GM19468 (cell line): ENCODE data around the gene XYLT1.
"Not testable (repeated sequence)": the region's sequence is repeated elsewhere in the genome, so short reads cannot be mapped to it uniquely, and the experiment has no call there.

Experiments
- ATAC-seq: cut with Tn5 transposase; IDR thresholded peaks from one replicate; pipeline ENCODE4 v1.9.1; 2021; ENCODE audit warnings: mild to moderate bottlenecking, moderate library complexity, moderate number of reproducible peaks; ENCODE audit not compliant: unreplicated experiment; ENCODE audit errors: extremely low read depth

XYLT1 gene

DNA sequence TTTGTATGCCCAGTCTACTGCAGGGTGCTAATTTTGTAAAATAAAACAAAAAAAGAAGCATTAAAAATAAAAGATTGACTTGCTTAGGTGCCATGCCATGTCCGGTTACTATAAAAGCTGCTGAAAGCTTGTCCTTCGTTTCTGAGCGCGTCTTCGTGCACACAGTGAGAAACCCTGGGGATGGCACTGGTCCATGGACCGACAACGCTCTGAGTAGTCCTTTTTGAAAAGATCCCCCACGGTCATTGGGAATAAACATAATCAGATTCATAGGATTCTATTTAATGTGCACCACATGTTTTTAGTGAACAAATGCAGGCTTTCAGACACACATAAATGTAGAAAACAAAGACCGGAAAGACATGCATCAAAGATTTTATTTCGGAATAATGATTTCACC is 146.3 kb downstream of the XYLT1 start:
- ATAC-seq: no peak

DNA sequence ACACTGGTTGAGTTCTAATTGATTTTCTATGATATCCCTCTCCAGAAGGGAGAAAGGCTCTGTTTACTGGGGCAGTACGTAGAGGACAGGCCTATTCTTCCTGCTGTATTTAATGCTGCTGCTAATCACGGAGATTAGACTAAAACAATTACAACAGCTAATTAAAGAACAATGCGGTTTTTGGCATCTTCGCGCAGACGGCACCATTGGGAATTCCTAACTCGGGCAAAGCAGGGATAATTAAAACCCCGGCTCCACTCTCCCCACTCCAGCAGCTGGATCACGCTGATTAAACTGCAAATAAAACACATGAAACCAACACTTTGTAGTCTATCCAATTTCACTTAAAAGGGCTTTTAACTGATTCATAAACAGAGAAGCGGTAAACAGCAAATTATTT is 147.6 kb downstream of the XYLT1 start:
- ATAC-seq: no peak

DNA sequence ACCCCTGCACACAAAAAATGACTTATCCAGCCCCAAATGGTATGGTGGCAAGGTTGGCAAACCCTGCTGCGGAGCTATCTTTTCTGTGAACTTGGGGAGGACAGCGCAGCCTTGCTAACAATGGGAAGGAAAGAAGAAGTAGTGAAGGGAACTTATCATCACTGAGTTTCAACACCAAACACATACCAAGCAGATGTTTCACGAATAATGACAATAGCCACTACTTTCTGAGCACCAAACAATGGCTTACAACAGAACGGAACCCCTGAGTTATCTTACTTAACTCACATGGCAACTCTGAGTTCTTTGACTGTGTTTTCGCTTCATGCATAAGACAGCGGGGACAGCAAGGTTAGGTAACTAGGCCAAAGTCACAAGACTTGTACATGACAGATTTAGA is 148.9 kb downstream of the XYLT1 start:
- ATAC-seq: no peak

DNA sequence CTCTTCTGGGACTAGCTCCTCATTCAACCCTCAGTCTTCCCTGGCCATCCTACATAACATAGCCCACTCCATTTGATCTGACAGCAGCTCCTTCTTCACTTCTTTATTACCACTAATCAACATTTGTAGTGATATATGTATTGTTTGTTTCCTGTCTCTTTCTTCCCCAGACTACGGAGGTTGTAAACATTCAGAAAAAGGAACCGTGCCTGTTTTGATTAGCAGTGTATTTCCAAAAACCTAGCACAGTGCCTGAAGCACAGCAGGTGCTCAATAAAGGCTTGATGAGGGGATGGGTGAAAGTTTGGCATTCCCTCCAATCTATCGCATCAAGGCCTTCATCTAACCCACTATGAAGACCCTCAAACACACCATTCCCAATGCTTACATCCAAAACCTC is 150.8 kb downstream of the XYLT1 start:
- ATAC-seq: no peak

DNA sequence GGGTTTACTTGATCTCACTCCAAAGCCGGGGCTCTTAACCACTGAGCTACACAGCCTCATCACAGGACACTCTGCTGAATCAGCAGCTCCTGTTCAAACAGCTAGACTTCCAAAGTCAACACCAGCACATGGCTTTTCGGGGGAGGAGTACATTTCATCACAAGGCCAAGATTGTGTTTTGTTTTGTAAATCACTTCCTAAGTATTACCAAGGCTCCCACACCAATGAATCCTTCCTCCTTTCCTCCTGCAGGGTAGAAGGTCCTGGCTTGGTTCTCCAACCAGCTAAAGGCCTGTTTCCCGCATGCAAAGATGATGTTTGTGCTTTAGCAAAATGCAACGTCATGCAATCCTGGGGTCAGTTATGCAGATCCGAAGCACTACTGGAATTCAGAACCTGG is 152.5 kb downstream of the XYLT1 start:
- ATAC-seq: no peak

DNA sequence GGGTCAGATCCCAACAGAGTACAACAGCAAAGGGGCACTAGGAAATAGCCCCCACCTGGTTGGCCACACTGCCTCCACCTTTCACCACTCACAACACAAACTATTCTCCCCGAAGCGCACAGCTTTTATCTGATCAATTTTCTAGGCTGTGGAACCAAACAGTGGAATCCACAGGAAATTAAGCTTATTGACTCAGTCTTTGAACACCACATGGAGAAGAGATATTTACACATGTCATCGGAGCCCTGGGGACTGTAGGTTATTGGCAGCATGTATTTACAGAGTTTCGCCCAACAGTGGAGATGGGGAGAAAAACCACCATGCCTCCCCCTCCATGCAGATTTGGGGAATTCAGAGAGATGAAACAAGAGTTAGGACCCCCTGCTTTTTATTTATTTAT is 154.8 kb downstream of the XYLT1 start:
- ATAC-seq: no peak

DNA sequence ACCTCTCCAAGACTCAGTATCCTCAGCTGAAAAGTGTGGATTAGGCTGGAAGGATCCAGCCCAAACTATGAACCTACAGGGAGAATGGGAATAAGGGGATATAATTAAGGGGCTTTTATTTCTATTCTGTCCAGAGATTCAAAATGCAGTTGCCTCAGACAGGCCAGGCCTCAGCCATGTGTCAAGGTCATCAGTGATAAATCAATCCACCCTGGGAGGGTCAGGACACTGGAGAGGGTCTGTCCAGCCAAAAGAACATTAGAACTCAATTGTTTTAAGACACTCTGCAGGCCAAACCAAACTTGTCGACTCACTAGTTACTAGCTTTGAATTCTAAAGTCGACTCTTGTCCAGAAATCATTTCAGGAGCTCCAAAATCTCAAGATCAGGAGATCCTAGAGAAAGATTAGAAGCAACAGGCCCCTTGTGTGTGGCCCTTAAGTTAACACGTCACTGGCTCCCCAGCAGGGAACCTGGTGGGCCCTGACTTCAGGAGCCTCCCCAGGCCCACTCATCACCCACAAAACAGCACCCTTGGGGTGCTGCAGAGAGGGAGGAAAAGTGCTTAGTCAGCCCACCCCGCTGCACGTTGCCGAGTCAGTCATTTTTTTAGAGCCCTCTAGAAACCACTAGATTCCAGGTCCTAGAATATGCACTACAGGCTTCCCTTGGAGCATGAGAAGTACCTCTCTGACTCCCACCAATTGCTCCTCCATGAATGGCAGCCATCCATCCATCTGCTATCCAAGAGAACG is 156.8 kb downstream of the XYLT1 start:
- ATAC-seq: no peak

DNA sequence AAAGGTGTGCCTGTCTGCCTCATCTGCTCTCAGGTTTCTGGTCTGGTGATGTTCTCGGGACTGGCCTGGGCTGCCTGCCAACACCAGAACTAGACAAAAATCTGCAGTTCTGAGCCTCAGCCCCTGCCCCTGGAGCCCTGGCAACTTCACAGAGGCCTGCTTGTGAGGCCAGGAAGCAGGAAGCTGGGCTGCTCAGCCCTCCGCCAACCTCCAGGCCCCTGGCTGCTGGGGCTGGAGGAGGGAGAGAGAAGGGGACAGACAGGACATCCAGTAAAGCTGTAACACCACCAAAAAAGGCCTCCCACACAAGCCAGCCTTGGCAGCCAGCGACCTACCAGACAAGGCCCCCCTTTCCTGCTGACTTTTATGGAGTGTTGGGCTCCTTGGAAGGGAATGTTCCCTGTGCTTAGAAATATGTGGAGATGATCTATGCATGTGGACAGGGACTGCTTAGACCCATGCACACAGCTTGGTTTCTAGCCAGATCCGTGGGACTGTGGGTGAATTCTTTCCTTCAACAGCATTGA is 157.6 kb downstream of the XYLT1 start:
- ATAC-seq: no peak

DNA sequence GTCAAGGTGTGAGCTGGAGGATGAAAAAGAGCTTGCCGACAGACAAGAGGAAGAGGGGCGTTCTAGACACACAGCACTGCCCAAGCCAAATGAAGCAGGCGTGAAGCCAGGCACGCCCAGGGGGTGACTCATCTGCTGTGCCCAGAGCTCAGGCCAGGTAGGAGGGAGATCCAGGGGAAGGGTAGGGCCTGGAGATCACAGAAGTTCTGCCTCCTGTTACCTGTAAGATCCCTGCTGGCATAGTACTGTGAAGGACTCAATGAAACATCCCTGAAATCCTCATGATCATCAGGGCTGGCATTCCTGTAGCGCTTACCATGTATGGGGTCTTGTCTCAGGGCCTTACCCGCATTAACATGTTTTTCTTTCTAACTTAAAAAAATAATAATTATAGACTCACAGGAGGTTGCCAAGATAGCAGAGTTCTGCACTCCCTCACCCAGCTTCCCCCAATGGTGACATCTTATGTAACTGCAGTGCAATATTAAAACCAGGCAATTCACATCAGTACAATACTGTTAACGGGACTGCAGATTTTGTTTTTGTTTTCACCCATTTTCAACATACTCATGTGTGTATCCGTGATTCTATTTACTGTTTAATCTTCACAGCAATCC is 158.6 kb downstream of the XYLT1 start:
- no peak for ATAC-seq

DNA sequence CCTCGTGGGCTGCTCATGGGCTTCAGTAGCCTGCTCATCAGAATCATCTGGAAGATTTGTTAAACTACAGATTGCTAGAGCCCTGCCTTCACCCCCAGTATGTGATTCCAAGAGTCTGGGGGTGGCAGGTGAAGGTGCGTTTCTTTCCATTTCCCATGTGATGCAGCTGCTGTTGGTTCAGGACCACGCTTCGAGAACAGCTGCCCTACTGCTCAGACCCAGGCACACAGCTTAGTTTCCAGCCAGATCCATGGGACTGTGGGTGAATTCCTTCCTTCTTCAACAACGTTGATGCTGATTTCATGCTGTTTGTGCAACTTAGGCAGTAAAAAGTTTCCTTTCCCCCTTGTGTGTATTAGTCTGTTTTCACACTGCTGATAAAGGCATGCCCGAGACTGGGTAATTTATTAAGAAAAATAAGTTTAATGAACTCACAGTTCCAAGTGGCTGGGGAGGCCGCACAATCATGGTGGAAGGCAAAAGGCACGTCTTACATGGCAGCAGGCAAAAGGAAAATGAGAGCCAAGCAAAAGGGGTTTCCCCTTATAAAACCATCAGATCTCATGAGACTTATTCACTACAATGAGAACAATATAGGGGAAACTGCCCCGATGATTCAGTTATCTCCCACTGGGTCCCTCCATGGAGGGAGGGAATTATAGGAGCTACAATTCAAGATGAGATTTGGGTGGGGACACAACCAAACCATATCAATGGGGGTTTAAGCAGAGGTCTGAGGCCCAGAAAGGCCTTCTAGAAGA is 159.2 kb downstream of the XYLT1 start:
- ATAC-seq: no peak

DNA sequence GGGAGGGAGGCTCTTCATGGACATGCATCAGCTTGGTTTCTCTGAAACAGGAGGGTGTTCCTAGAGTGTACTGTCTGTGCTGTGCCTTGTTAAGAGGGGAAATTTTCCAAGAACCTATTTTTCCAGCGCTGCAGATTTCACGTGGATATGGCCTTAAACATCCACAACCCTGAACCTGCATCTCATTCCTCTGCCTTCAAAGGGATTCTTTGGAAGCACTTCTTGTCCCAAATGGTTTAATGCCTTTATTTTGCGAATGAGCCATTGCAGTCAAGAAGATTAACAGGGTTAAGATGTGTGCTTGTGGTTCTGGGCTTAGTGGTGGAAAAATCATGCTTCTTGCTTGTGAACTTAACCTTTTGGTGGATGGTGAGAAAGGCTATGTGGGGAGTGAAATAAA is 161.2 kb downstream of the XYLT1 start:
- ATAC-seq: no peak

DNA sequence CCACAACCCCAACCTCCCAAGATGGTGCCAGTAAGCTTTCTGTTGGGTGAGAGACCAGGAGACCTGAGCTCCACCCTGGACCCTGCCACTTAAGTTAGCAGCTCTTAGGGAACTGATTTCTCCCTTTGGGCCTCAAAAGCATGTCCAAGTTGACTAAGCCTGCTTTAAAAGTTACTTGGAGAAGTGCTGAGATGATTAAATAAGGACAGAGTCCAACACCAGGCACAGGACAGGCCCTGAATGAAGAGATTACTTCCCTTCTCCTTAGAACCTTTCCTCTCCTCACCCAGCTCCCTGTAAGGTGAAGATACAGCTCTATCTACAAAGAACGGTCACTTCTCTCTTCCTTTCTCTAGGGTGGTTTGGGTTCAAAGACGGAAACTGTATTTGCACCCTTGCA is 162.6 kb downstream of the XYLT1 start:
- no peak for ATAC-seq

DNA sequence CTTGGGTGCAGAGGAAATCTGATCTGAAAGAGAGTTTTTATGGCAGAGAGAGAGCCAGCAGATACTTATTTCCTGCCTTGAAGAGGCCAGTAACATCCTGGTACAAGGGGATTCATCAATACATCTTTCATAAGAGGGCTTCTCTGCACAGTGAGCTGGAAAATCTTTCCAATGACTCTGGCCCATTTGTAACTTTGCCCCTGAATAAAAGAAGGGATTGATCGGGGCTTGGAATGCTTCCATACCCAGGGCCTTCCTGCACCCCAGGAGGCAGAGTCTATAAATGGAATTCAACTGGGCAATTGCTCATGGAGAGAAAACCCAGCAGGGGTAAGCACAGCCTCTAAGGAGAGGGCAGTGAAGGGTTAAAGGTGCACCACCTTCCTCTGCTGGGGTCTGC is 163.3 kb downstream of the XYLT1 start:
- ATAC-seq: no peak

DNA sequence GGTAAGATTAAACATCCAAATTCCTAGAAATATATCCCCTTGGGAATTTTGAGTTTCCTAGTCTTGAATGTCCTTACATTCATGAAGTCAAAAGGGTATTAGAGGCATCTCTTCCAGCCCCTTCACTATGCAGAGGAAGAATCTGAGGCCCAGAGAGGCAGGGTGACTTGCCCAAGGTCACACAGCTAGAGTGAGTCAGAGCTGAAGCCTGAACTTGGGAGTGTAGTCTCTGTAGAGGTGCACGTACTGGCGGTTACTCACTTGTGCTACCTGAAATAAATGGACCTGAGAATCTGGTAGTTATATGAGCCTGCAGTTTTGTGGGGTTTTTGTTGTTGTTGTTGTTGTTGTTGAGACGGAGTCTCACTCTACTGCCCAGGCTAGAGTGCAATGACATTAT is 164.0 kb downstream of the XYLT1 start:
- ATAC-seq: no peak

DNA sequence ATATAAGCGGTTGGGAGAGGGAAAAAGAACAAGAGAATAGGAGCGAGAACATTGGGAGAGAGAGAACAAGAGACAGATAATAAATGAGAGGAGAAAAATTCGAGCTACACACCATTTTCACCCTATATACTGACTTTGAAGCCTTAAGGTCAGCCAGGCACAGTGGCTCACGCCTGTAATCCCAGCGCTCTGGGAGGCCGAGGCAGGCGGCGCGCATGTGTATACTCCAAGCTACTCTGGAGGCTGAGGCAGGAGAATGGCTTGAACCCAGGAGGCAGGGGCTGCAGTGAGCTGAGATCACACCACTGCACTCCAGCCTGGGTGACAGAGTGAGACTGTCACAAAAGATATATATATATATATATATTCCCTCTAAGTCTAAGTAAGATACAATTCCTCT is 164.5 kb downstream of the XYLT1 start:
- ATAC-seq: not testable (repeated sequence)

DNA sequence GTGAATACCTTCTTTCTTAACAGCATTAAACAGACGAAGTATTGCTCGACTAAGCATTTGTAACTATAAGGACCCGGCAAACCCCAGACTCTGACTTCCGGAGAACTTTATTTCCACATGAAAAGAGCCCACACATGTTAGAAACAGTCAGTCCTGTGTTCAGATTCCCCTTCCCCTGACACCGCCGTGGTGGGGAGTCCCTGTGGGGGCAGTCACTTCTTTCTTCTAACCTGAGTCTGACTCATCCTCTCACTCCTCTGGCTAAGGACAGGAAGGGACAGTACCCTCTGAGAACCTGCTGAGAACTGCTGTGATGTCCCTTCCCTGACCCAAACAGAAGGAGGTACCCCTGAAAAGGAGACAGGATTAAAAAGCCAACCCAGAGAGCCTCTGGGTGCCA is 165.1 kb downstream of the XYLT1 start:
- no peak for ATAC-seq

DNA sequence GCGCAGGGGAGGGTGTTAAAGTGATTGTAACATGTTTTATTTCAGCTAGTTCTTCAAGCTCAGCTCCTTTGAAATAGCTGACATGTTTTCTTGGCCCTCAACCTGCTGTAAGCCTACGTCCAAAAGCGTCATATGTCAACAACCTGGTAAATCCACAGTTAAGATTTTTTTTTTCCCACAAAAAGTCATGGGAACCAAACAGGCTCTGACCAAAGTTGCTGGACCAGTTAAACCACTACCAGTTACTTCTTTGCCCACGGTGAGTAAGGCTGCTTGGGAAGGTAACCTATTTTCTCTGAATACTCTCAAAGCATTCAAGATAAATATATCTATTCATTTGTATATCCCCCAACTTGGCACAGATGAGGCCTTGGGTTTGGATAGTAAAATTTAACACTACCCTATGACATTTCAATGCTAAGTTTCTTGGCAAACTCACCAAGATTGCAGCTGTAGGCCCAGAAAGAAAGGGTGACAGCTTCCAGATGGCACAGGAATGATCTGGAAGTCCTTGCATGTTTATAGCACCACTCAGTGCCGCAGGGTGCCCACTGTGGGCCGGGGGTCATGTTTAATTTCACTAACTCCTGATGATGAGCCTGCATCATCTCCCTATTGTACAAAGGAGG is 166.2 kb downstream of the XYLT1 start:
- ATAC-seq: no peak

DNA sequence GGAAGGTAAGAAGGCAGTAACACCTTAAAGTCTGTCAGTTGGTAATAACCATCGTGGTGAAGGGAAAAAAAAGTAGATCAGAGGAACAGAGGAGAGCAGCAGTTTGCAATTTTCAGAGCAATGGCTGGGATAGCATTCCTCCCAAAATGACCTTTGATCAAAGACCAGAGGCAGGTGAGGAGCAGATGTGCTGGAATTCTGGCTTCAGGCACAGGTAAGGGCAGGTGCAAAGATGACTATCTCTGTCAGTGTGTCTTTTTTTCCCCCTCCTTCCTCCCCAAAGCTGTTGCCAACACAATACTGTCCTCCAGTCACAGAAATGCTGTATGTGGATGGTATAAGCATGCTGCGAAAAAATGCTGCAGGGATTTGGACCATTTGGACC is 166.7 kb downstream of the XYLT1 start:
- ATAC-seq: no peak

DNA sequence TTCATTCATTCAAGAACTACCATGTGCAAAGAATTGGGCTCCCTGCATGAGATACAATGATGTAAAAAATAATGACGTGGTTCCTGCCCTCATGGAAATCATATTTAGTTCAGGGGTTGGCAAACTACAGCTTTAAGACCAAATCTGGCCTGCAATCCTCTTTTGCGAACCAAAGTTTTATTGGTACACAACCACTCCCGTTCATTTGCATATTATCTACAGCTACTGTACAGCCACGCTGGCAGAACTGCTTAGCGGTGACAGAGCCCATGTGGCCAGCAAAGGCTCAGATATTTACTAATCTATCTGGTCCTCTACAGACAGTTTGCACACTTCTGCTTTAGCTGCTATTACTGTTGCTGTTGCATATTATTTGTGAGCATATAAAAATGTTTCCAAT is 167.7 kb downstream of the XYLT1 start:
- no peak for ATAC-seq

DNA sequence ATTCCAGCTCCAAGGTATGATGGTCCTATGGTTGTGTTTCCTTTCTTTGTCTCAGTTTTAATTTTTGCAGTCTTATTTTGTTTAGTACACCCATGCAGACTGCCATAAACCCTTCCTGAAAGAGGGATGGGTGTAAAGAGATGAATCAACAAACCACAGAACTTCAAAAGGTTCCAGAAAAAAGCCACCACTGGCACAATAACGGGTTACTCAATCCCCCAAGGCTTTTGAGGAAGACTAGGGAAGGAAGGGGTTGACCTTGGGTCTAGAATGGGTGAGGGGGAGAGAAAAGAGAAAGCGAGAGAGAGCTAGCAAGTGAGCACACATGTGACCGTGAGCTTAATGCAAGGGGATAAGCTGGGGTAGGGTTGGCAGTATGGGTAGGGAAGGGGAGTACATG is 168.1 kb downstream of the XYLT1 start:
- no peak for ATAC-seq

DNA sequence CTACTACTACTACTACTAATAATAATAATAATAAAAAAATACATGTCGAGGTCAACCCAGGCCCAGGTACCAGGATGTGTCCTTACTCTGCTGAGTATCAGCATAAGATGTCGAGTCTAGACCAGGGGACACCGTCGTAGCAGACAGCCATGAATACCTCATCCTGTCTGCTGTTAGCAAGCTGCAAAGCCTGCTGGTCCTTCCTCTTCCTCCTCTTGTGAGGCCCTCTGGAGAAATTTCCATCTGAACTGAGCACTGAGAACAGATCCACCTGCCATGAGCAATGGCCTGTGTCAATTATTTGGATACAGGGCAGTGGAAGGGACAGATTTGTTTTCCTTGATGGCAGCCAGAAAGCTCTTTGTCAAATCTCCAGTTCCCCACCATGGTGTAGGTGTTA is 168.5 kb downstream of the XYLT1 start:
- no peak for ATAC-seq
